Gastrocnemius medialis (tissue), 4 donors: ENCODE measurements around the gene ARHGAP32.

ENCODE experiments used
- POLR2A ChIP-seq, 2 donors: fragments of 450-650 bp; IDR thresholded peaks; one replicate each; pipeline ENCODE4 v1.6.1; 2017; ENCODE audit warnings: antibody characterized with exemption in 2 of 2, mild to moderate bottlenecking in 2 of 2, moderate library complexity in 2 of 2
- TF ChIP-seq, protein P1 (sequence below), 5 experiments: fragments of 450-650 bp in 3 of 5; fragments of 200-600 bp in 2 of 5; sonication (generic) in 2 of 5; IDR thresholded peaks in 4 of 5; conservative IDR thresholded peaks in 1 of 5; 1 replicate in 4 of 5; 2 replicates in 1 of 5; pipeline ENCODE4 v1.5.1; 2016 to 2019; ENCODE audit warnings: antibody characterized with exemption in 5 of 5, mild to moderate bottlenecking in 3 of 5, moderate library complexity in 3 of 5

DNA sequence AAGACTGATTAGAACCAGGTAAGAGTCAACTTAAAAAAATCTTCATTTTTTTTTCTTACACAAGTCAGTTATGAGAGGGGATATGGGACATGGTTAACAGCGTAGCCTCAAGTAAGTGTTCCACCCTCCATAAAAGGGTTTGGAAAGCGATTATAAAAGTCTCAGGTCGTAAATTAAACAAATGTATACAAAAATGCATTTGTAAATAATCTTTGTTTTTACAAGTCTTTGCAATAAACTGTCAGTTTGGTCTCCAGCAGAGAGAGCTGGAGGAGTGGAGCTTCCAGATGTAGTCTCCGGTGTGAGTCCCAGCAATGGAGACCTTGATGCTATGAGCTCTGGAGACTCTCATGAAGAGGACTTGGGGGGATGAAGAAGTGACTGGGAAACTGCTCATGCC lies 149.6 kb downstream of the ARHGAP32 start:
- TF ChIP-seq, protein P1, sequence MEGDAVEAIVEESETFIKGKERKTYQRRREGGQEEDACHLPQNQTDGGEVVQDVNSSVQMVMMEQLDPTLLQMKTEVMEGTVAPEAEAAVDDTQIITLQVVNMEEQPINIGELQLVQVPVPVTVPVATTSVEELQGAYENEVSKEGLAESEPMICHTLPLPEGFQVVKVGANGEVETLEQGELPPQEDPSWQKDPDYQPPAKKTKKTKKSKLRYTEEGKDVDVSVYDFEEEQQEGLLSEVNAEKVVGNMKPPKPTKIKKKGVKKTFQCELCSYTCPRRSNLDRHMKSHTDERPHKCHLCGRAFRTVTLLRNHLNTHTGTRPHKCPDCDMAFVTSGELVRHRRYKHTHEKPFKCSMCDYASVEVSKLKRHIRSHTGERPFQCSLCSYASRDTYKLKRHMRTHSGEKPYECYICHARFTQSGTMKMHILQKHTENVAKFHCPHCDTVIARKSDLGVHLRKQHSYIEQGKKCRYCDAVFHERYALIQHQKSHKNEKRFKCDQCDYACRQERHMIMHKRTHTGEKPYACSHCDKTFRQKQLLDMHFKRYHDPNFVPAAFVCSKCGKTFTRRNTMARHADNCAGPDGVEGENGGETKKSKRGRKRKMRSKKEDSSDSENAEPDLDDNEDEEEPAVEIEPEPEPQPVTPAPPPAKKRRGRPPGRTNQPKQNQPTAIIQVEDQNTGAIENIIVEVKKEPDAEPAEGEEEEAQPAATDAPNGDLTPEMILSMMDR (IDR thresholded peaks at IDR 0.05 in 4 of 5, conservative IDR thresholded peaks at IDR 0.05 in 1 of 5) = no peak
- TF ChIP-seq POLR2A (IDR thresholded peaks at IDR 0.05) = no peak
